GM10847 (cell line): ENCODE results near the gene ZNF99.

ENCODE experiments used
- POLR2A ChIP-seq: IDR thresholded peaks from 2 replicates; pipeline ENCODE4 v1.6.1; 2011; ENCODE audit not compliant: insufficient read length; ENCODE audit errors: extremely low read depth

ZNF99 gene

DNA sequence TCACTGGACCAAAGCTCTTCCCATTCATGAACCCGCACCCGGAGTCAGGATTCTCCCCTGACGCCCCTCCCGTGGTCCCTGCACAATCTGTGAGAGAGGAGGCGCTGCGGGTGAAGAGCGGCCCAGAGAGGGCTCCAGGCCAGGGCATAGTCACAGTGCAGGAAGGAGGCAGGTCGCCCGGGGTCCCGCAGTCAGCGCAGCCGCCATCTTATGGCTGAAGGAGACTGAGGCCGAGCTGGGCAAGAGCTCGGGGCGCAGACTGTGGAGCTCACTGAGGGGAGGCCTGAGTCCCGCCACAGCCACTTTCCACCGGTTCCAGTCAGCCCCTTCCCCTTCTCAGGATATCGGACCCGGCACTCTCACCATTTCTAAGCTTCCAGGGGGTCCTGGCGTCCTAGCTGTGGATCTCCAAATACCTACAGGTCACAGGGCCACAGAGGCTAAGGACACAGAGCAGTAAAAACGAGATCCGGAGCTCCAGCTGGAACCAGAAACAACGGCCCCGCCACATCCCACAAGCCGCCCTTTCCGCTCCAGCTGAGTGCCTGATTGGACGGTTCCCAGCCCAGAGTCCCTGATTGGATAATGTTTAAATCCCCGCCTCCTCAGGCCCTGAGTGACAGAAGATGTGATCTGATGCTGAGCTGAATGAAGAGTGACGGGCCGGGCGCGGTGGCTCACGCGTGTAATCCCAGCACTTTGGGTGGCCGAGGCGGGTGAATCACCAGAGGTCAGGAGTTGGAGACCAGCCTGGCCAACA lies at the start of gene ZNF99:
Gene ZNF99 (minus strand): TSS at position 501 of the 760 bp plus-strand sequence. CDS start 135 bp downstream, at position 366.
- no peak for TF ChIP-seq POLR2A

DNA sequence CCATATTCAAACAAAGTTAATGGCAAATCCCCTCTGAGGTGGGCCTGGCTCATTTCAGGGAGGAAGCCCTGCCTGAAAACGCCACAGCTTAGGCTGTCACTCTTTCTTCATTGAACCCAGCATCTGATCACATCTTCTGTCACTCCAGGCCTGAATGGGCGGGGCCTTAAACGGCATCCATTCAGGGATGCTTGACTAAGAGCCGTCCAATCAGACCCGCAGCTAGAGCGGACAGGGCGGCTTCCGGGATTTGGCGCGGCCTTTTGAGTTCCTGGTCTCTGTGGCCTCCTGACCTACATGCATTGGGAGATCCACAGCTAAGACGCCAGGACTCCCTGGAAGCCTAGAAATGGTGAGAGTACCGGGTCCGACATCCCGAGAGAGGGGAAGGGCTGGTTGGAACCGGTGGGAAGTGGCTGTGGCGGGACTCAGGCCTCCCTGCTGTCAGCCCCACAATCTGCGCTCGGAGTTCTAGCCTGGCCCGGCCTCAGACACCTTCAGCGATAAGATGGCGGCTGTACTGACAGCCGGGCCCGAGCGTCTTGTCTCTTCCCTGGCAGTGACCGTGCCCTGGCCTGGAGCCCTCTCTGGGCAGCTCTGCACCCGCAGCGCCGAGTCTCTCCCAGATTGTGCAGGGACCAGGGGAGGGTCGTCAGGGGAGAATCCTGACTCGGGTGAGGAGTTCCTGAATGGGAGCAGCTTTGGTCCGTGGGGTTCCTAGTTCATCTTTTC lies 48.2 kb upstream of the ZNF99 start, which contains the start of gene ZNF723:
Gene ZNF723 (plus strand): TSS at position 261 of the 732 bp plus-strand sequence. CDS start 89 bp downstream, at position 350.
- TF ChIP-seq POLR2A, result no peak

DNA sequence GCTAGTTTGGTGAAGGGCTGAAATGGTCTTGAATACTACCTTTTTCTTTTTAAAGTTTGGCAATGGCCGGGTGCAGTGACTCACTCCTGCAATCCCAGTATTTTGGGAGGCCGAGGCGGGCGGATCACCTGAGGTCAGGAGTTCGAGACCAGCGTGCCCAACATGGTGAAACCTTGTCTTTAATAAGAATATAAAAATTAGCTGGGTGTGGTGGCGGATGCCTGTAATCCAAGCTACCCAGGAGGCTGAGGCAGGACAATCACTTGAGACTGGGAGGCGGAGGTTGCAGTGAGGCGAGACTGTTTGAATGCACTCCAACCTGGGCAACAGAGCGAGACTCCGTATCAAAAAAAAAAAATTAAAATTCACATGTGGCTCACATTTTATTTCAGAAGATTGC lies 47.3 kb upstream of the ZNF99 start:
- TF ChIP-seq POLR2A, result no peak

DNA sequence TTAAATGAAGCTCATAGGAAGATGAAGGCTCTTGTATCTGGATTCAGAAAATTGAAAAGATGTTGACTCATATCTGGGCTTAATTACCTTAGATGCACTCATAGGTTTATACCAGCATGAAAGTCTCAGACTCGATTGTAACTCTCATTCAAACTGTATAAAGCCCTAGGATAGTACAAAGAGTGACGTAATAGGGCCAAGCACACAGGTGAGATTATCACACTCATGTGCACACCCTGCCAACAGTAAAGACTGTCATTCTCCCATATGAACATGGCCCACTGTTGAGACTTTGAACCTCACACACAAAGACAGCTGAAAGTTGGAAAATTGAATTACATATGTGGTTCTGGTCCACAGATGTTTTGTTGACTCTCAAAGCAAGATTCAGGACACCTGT lies 30.2 kb upstream of the ZNF99 start:
- no peak for TF ChIP-seq POLR2A

DNA sequence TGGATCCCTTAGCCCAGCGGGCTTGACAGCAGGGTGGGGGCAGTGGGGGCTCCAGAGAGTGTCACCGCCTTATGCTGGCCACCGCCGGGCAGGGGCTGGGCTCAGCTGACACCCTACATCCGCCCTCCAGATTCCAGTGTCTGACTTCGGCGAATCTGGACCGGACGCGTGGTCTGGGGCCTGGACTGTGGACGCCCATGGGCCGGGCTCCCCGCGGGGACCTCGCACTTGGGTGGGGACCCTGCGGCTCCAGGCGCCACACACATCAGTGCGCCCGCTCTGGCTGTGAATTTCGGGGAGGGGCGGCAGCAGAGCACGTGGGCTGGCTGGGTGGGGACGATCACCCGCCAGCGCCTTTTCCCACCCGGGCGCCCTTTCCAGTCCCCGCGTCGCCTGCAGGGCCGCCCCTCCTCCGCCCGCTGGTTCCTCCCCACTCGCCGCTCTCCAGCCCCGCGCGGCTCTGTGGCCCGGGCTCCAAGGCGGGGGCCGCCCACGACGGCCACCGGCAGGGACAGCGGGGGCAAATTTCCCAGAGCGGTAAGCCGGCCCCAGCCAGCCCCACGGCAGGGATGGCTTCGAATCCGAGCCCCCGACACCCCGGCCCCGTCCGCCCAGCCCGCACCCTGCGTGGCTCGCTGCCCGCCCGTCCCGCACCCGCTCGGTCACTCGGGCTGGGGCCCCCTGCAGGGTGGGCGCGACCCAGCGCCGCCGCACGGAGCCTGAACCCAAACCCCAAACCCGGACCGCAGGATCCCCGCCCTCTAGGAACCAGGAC lies 23.3 kb upstream of the ZNF99 start:
- no peak for TF ChIP-seq POLR2A

DNA sequence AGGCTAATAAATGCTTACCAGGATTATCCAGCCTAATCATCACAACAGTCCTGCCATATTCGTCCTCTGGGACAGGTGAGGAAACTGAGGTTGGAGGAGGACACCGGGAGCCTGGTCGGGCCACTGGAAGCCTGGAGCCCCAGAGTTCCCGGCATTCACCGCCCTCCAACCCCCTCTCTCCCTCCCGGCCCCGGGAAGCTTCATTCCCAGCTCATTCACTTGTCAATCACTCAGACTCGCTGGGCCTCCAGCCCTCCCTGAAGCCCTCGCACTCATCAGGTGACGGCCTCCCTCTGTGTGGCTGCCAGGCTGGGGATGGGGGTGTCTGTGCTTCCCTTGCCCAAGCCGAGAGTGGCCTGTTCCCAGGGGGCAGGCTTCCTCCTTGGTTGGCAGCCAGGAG lies 22.5 kb upstream of the ZNF99 start:
- TF ChIP-seq POLR2A, result no peak

DNA sequence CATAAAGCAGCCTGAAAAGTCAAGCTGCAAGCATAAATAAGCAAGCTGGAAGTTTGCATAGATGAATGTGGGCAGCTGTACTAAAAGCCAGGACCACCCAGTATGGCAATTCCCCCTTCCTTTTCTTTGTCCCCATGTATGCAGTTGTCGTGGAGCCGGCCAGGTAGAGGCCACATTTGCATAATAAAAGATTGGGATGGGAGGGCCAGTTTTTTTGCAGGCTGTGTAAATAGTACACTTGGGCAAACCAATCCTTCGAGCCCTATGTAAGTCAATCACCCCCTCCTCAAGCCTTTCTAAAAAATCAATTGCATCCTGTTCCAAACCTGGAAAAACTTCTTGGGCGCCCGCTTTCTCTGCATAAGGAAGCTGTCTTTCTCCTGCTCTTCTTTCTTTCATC lies 13.1 kb upstream of the ZNF99 start:
- TF ChIP-seq POLR2A, result no peak

DNA sequence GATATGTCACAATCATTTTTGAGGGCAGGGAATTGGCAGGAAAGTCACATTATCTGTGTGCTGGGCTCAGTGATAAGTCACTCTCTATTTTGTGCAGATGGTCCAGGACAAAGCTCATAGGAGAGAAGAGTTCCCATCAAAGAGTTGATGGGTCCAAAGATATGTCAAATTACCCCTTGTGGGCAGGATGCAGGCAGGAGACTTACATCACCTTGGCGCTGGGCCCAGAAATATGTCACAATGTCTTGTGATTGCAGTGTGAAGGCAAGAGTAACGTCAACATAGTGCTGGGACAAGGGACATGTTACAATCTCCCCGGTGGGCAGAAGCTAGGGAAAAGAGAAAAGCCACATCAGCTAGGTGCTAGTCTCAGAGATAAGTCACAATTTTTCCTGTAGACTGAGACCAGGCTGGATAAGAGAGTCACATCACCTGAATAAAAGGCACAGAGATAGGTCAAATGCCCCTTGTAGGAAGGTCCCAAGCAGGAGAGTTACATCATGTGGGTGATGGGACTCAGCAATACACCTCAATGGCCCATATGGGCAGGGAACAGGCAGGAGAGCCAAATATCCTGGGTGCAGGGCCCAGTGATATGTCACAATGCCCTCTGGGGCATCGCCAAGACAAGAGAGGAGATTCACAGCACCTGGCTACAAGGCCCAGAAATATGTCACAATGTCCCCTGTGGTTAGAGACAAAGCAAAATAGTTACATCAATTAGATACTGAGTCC lies 47.9 kb downstream of the ZNF99 start:
- no peak for TF ChIP-seq POLR2A

DNA sequence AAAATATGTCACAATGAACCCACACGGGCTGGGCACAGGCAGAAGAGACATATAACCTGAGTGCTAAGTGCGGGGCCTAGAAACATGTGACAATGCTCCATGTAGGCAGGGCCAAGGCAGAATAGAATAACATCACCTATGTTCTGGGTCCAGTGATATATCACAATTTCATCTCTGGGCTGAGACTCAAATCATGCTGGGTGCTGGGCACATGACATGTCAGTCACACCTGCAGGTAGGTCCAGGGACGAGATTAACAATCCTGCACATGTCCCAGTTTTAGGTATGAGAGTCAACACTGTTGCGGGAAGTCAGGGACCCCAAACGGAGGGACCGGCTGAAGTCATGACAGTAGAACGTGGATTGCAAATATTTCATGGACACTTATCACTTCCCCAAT lies 50.3 kb downstream of the ZNF99 start:
- no peak for TF ChIP-seq POLR2A

DNA sequence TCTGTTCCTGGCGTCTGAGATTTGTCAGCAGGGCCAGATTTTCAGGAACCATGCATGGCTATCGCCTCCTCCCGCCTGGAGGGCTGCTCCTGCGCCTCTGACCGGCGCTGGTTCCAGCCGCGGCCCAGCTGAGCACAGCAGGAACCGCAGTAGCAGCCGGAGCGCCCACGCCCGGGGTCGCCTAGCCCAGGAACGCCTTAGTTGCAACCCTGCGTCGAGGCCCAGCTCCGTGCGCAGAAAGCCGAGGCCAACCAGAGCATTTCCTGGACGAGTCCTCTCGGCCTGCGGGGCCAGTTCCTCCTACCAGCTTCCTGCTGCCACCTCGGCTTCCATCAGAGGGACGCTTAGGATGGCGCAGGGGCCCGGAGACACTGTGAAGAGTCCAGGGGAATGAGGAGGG lies 75.0 kb downstream of the ZNF99 start:
- no peak for TF ChIP-seq POLR2A
